HepG2 (cell line): ENCODE results near the gene CSTPP1. TPM values are rescaled to one million over a fixed set of nuclear protein-coding genes. Genes with fewer than 3 reads are reported as not detected.
A peak's percentile ranks its signal among the peaks of the same experiment; 100 is the strongest.

Source experiments
- ATAC-seq: fragments of 200-7000 bp; cut with Tn5 transposase; 3 replicates; pipeline ENCODE4 v1.9.1; 2020; ENCODE audit warnings: mild to moderate bottlenecking, moderate library complexity
- BruUV-seq: library from RNA; stranded (reverse); fragments of 400-500 nt; replicated peaks from 2 replicates; lab custom pipeline; 2021; lab: Mats Ljungman, UMichigan
- CTCF ChIA-PET: fragments of 300-600 bp; formaldehyde crosslinking; extraction: SDS; loops from one replicate; lab custom pipeline; 2021; ENCODE audit warnings: low total read pairs, inconsistent platforms, low intra/inter-chr PET ratio; lab: Yijun Ruan, JAX
- POLR2A ChIA-PET: fragments of 350-600 bp; sonication (Branson Sonifier 250); formaldehyde crosslinking; loops from one replicate; lab custom pipeline; 2020; ENCODE audit warnings: antibody characterized with exemption, inconsistent platforms; lab: Yijun Ruan, JAX
- DNase-seq: peaks from one replicate; pipeline ENCODE4 v3.0.0-alpha.2; 2015; ENCODE audit warnings: low spot score
- FAIRE-seq: peaks from 3 replicates; lab custom pipeline; 2011; peaks lifted over from hg19 to GRCh38; lab: Jason Lieb, UNC
- H2AFZ ChIP-seq: one replicate; pipeline ENCODE4 v1.6.1; 2011; ENCODE audit warnings: low read length, inconsistent platforms
- H3K27ac ChIP-seq: fragments of 300-600 bp; 3 replicates; pipeline ENCODE4 v1.8.0; 2011; ENCODE audit warnings: mixed run types, mild to moderate bottlenecking, mixed read lengths, low read length, inconsistent platforms; ENCODE audit not compliant: insufficient read depth; ENCODE audit errors: extremely low read length
- H3K27me3 ChIP-seq, 2 experiments: fragments of 200-600 bp in 1 of 2; 2 replicates in 1 of 2; 3 replicates in 1 of 2; pipeline versions ENCODE4 v1.6.0 to v1.8.0; 2011; ENCODE audit warnings: low read length in 2 of 2, mild to moderate bottlenecking in 2 of 2, moderate library complexity in 2 of 2, inconsistent platforms in 1 of 2; ENCODE audit not compliant: insufficient read depth in 2 of 2, control insufficient read depth in 1 of 2
- H3K36me3 ChIP-seq, 2 experiments: fragments of 200-600 bp in 1 of 2; replicated peaks in 1 of 2; 2 replicates in 1 of 2; 3 replicates in 1 of 2; pipeline versions ENCODE4 v1.5.1 to v1.8.0; 2011; ENCODE audit warnings: low read length in 2 of 2, inconsistent platforms in 1 of 2; ENCODE audit not compliant: insufficient read depth in 2 of 2, control insufficient read depth in 1 of 2
- H3K4me1 ChIP-seq: 2 replicates; pipeline ENCODE4 v1.5.1; 2012; ENCODE audit warnings: low read length, inconsistent platforms; ENCODE audit not compliant: insufficient read depth
- H3K4me2 ChIP-seq: 2 replicates; pipeline ENCODE4 v1.6.0; 2011; ENCODE audit warnings: low read depth, low read length, inconsistent platforms
- H3K4me3 ChIP-seq, 3 experiments: fragments of 200-600 bp in 1 of 3; sonication (generic), shearing (Covaris generic) in 1 of 3; replicated peaks in 1 of 3; 2 replicates each; pipeline ENCODE4 v1.5.1; 2011 to 2016; ENCODE audit warnings: low read length in 3 of 3, inconsistent platforms in 2 of 3, low read depth in 2 of 3, mild to moderate bottlenecking in 2 of 3, control low read depth in 1 of 3, mixed read lengths in 1 of 3; ENCODE audit not compliant: insufficient read depth in 1 of 3
- H3K79me2 ChIP-seq: one replicate; pipeline ENCODE4 v1.6.1; 2011; ENCODE audit warnings: low read length, inconsistent platforms; ENCODE audit not compliant: insufficient read depth
- H3K9ac ChIP-seq: 2 replicates; pipeline ENCODE4 v1.6.0; 2011; ENCODE audit warnings: mild to moderate bottlenecking, low read depth, low read length, inconsistent platforms; ENCODE audit not compliant: insufficient read depth
- H3K9me3 ChIP-seq: 2 replicates; pipeline ENCODE4 v1.5.1; 2012; ENCODE audit warnings: mild to moderate bottlenecking, low read length
- H4K20me1 ChIP-seq: 2 replicates; pipeline ENCODE4 v1.6.0; 2011; ENCODE audit warnings: inconsistent platforms, mild to moderate bottlenecking, low read length, moderate library complexity; ENCODE audit not compliant: insufficient read depth
- ETV5 ChIP-seq: IDR thresholded peaks from 2 replicates; pipeline ENCODE4 v1.6.1; 2018; ENCODE audit warnings: missing biosample characterization, missing genetic modification reagents, inconsistent platforms, borderline replicate concordance
- FLYWCH1 ChIP-seq: sonication (generic); formaldehyde crosslinking; IDR thresholded peaks from 2 replicates; pipeline ENCODE4 v1.8.1; 2023; ENCODE audit warnings: mild to moderate bottlenecking, missing genetic modification reagents
- FOSL2 ChIP-seq: sonication (generic); formaldehyde crosslinking; IDR thresholded peaks from 2 replicates; pipeline ENCODE4 v1.4.0; 2020; ENCODE audit warnings: missing genetic modification reagents
- ISL2 ChIP-seq: sonication (generic); formaldehyde crosslinking; IDR thresholded peaks from 2 replicates; pipeline ENCODE4 v1.5.0; 2020; ENCODE audit warnings: missing genetic modification reagents
- KDM5B ChIP-seq: sonication (generic); formaldehyde crosslinking; IDR thresholded peaks from 2 replicates; pipeline ENCODE4 v1.4.0; 2020; ENCODE audit warnings: missing genetic modification reagents, mild to moderate bottlenecking, borderline replicate concordance
- KLF6 ChIP-seq: IDR thresholded peaks from 2 replicates; pipeline ENCODE4 v1.8.0; 2016; ENCODE audit warnings: missing biosample characterization, missing genetic modification reagents
- NR2F1 ChIP-seq, 2 experiments: fragments of 450-650 bp in 1 of 2; formaldehyde crosslinking in 1 of 2; IDR thresholded peaks; 2 replicates each; pipeline versions ENCODE4 v1.5.0 to v1.6.1; 2016 to 2020; ENCODE audit warnings: mild to moderate bottlenecking in 1 of 2, missing compliant biosample characterization in 1 of 2, missing genetic modification reagents in 1 of 2, moderate library complexity in 1 of 2
- RBM39 ChIP-seq: fragments of 200-400 bp; formaldehyde crosslinking; IDR thresholded peaks from one replicate; pipeline ENCODE4 v1.6.1; 2018; ENCODE audit warnings: antibody characterized with exemption, mild to moderate bottlenecking, low read depth, low read length; ENCODE audit not compliant: poor library complexity, severe bottlenecking
- RORA ChIP-seq: sonication (generic); formaldehyde crosslinking; IDR thresholded peaks from 2 replicates; pipeline ENCODE4 v1.5.0; 2020; ENCODE audit warnings: mild to moderate bottlenecking, missing genetic modification reagents, moderate library complexity
- TCF7L2 ChIP-seq: IDR thresholded peaks from 2 replicates; pipeline ENCODE4 v1.6.1; 2011; ENCODE audit warnings: mild to moderate bottlenecking, low read depth, low read length, moderate library complexity
- ZNF607 ChIP-seq: sonication (generic); formaldehyde crosslinking; IDR thresholded peaks from 2 replicates; pipeline ENCODE4 v1.5.1; 2020; ENCODE audit warnings: missing genetic modification reagents, mild to moderate bottlenecking, borderline replicate concordance
- ZNF660 ChIP-seq: sonication (generic); formaldehyde crosslinking; IDR thresholded peaks from 2 replicates; pipeline ENCODE4 v1.5.1; 2020; ENCODE audit warnings: mild to moderate bottlenecking, low read depth, missing genetic modification reagents, borderline replicate concordance
- ZSCAN31 ChIP-seq: sonication (generic); formaldehyde crosslinking; IDR thresholded peaks from 2 replicates; pipeline ENCODE4 v1.5.0; 2020; ENCODE audit warnings: low read depth, mild to moderate bottlenecking, missing genetic modification reagents
- WGBS: methylation state at CpG from one replicate; pipeline ENCODE4 v1.1.6; 2017; ENCODE audit warnings: low lambda C conversion rate; 5-methylcytosine and 5-hydroxymethylcytosine counted together
- in situ Hi-C: cut with HindIII; loops from 2 replicates; pipeline ENCODE4 v1.10.0; 2017; ENCODE audit warnings: low pct_unique_long_range_greater_than_20kb; ENCODE audit not compliant: extremely low pct_ligation_motif_present
- intact Hi-C: fragments of 100-400 bp; cut with micrococcal nuclease; formaldehyde crosslinking; loops from one replicate; pipeline ENCODE4 v1.10.0; 2022; ENCODE audit not compliant: unreplicated experiment
- polyA plus RNA-seq, 8 experiments: library from polyadenylated mRNA; depleted of rRNA in 3 of 8; stranded (reverse) in 7 of 8; unstranded in 1 of 8; fragments of >200 nt; fragmentation: Illumina TruSeq in 4 of 8; extraction: Trizol in 4 of 8; gene quantifications; 2 replicates each; pipeline versions ENCODE4 v1.2.1 to v1.2.3, GENCODE V29; 2011 to 2016; ENCODE audit warnings: low read depth in 4 of 8, missing spikeins in 1 of 8, mixed read lengths in 1 of 8; ENCODE audit not compliant: insufficient read depth in 1 of 8
- total RNA-seq, 5 experiments: library from RNA; depleted of rRNA; stranded (reverse); fragments of >200 nt; fragmentation: Illumina TruSeq; extraction: Trizol; gene quantifications; 2 replicates each; pipeline ENCODE4 v1.2.3, GENCODE V29; 2016; ENCODE audit warnings: low read depth in 1 of 5
- TF ChIP-seq, protein P1 (sequence below), 2 experiments: sonication (generic) in 1 of 2; formaldehyde crosslinking in 1 of 2; IDR thresholded peaks; 2 replicates each; pipeline versions ENCODE4 v1.4.0 to v1.6.1; 2018 to 2020; ENCODE audit warnings: missing genetic modification reagents in 2 of 2, borderline replicate concordance in 1 of 2, low read depth in 1 of 2, mild to moderate bottlenecking in 1 of 2, missing biosample characterization in 1 of 2
- TF ChIP-seq, protein P2 (sequence below): sonication (generic); formaldehyde crosslinking; IDR thresholded peaks from 2 replicates; pipeline ENCODE4; 2020; ENCODE audit warnings: missing genetic modification reagents, mild to moderate bottlenecking, borderline replicate concordance

The CSTPP1 gene
- total and polyA plus RNA-seq, 2 of the 13 experiments (the other 11 are each of a cell fraction or from before 2014, with no cell fraction given): 12.3 to 14.6 TPM

DNA sequence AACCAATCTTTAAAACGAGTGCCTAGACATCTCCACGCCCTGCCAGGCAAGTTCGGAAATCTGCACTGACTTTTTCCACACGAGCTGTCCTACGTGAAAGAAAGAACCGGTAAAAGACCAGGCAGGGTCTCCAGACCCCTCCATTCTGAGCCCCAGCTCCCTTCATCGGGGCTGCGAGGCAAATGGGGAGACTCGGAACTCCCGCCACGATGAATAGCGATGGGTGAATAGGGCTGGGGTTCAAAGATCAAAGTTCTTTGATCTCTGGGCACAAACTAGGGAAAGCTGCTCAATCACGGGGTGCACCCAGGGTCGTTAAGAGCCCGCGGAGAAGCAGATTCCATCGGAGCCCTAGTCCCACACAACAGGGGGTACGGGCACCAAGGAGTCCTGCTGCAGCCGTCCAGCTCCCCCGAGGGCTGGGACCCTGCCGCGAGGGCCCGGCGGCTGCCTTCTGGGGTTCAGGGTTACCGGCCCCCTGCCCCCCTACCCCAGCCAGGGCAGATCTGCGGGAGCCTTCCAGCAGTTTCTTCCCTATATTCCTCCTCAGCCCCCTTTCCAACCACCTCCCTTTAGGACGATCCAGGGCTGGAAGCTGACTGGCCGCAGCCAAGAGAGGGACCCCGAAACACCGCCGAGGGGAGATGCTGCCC is 19.3 kb upstream of the CSTPP1 start:
- FAIRE-seq (no peak), DNase-seq (peak; percentile 54), ATAC-seq (peak; percentile 52)
- H3K4me2 ChIP-seq: peak overlapping the region; percentile 90
- H3K36me3 ChIP-seq: no peaks in the 10 kb centered on the region
- POLR2A ChIA-PET: interaction anchor here (0.7 to 1.6 kb wide), 12 partner anchors 11 to 422 kb away, joined by 3 to 8 read pairs (median 4); partner anchors contain the start of genes CKAP5 and CSTPP1
- peak overlapping the region; percentile 59 for H2AFZ ChIP-seq
- peaks cover 2 to 7% of the 10 kb centered on the region in 2 experiments; a peak in 1 of 5 replicates for H3K27me3 ChIP-seq
- H3K4me3 ChIP-seq: peak overlapping the region; percentile 68 to 91 (median 75)
- in situ Hi-C loops: loop anchor here (5.0 kb wide), 1 partner anchor 235 kb away; no protein-coding TSS in a partner anchor
- intact Hi-C loops: loop anchor here (2.0 kb wide), 1 partner anchor 28 kb away; no protein-coding TSS in a partner anchor
- peaks cover 21% of the 10 kb centered on the region for H3K79me2 ChIP-seq
- H4K20me1 ChIP-seq: no peaks in the 10 kb centered on the region
- no peaks in the 10 kb centered on the region for H3K9me3 ChIP-seq
- H3K27ac ChIP-seq: peak overlapping the region; percentile 71
- no TSS peak for BruUV-seq
- peaks cover 35% of the 10 kb centered on the region for H3K4me1 ChIP-seq
- H3K9ac ChIP-seq: peak overlapping the region; percentile 74
- 0% methylated on average over 19 of the region's 31 CpGs for WGBS
- CTCF ChIA-PET: no interaction called here
- no peak for TF ChIP-seq ZNF607 (CRISPR knock-in tag)
- no peak for TF ChIP-seq ZNF660 (CRISPR knock-in tag)
- no peak for TF ChIP-seq ZSCAN31
- TF ChIP-seq NR2F1 (CRISPR knock-in tag; IDR thresholded peaks at IDR 0.05): 0 out of 4 replicates have a peak, but pooled peaks of 1 of the 2 experiments have one; percentile 48
- 0 out of 2 replicates have a peak, but pooled peaks have one; percentile 7 for TF ChIP-seq ISL2 (CRISPR knock-in tag)
- peak; percentile 11 for TF ChIP-seq RBM39
- no peak for TF ChIP-seq FLYWCH1 (CRISPR knock-in tag)
- TF ChIP-seq KDM5B (CRISPR knock-in tag): no peak
- TF ChIP-seq, protein P1, sequence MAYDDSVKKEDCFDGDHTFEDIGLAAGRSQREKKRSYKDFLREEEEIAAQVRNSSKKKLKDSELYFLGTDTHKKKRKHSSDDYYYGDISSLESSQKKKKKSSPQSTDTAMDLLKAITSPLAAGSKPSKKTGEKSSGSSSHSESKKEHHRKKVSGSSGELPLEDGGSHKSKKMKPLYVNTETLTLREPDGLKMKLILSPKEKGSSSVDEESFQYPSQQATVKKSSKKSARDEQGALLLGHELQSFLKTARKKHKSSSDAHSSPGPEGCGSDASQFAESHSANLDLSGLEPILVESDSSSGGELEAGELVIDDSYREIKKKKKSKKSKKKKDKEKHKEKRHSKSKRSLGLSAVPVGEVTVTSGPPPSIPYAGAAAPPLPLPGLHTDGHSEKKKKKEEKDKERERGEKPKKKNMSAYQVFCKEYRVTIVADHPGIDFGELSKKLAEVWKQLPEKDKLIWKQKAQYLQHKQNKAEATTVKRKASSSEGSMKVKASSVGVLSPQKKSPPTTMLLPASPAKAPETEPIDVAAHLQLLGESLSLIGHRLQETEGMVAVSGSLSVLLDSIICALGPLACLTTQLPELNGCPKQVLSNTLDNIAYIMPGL (CRISPR knock-in tag; IDR thresholded peaks at IDR 0.05; ENCODE audit: borderline replicate concordance in 1 of 2, low read depth in 1 of 2): peak in 1 of 2 experiments; percentile 25; a peak in 1 of 4 replicates
- no peak for TF ChIP-seq RORA (CRISPR knock-in tag)
- TF ChIP-seq KLF6: 0 out of 2 replicates have a peak, but pooled peaks have one; percentile 17
- TF ChIP-seq TCF7L2: no peak
- TF ChIP-seq FOSL2: no peak
- TF ChIP-seq, protein P2, sequence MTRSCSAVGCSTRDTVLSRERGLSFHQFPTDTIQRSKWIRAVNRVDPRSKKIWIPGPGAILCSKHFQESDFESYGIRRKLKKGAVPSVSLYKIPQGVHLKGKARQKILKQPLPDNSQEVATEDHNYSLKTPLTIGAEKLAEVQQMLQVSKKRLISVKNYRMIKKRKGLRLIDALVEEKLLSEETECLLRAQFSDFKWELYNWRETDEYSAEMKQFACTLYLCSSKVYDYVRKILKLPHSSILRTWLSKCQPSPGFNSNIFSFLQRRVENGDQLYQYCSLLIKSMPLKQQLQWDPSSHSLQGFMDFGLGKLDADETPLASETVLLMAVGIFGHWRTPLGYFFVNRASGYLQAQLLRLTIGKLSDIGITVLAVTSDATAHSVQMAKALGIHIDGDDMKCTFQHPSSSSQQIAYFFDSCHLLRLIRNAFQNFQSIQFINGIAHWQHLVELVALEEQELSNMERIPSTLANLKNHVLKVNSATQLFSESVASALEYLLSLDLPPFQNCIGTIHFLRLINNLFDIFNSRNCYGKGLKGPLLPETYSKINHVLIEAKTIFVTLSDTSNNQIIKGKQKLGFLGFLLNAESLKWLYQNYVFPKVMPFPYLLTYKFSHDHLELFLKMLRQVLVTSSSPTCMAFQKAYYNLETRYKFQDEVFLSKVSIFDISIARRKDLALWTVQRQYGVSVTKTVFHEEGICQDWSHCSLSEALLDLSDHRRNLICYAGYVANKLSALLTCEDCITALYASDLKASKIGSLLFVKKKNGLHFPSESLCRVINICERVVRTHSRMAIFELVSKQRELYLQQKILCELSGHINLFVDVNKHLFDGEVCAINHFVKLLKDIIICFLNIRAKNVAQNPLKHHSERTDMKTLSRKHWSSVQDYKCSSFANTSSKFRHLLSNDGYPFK: 0 out of 2 replicates have a peak, but pooled peaks have one; percentile 17
- no peak for TF ChIP-seq ETV5
